Fibroblast of skin of left biceps (primary cell): ENCODE data around the gene SEMA5A.
A peak's percentile ranks its signal among the peaks of the same experiment; 100 is the strongest.

Experiments used
- DNase-seq, 2 experiments: peaks; one replicate each; pipeline ENCODE4 v3.0.0-alpha.2; 2013; ENCODE audit warnings: low read depth in 2 of 2

Gene SEMA5A

DNA sequence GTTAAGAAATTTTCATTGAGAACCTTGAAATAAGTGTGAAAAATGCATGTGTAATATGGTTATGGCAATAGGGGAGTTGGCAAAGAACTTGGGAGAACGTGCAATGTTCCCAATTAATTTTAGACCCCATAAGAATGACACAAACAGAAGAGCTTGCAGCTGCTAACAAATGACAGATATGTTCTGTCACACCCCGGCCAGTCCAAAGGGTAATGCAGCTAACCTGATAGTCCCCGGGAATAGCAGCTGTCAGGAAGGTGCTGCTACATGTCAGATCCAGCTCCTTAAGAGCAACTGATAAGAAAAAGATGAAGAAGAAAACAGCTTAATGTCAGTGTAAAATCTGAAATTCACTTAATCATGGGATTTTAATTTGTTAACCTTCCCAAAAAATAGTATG, 30.4 kb downstream of the SEMA5A start:
- DNase-seq: no peak

DNA sequence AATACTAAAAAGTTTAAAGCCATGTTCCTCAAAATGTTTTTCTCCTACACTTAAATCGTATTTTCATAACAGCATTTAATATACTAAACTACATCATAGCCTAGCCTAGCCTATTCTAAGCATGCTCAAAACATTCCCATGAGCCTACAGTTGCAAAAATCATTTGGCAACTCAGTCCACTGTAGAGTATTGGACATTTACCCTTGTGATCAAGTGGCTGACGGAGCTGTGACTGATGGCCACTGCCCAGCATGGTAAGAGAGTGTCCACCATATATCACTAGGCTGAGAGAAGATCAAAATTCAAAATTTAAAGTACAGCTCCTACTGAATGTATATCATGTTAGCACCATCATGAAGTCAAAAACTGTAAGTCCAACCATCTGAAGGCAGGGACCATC, 30.9 kb downstream of the SEMA5A start:
- DNase-seq: no peak

DNA sequence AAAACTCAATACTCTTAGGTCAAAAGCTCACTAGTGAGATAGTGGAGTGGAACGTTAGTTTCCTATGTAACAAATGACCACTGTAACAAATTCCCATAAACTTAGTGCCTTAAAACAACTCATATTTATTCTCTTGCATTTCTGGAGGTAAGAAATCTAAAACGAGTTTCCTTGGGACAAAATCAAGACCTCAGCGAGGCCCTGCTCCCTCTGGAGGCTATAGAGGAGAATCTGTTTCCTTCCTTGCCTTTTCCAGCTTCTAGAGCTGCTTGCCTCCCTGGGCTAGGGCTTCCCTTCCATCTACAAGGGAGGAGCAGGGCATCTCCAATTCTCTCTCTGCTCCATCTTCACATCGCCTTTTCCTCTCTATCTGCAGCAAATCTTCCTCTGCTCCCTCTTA, 32.0 kb downstream of the SEMA5A start:
- DNase-seq: no peak

DNA sequence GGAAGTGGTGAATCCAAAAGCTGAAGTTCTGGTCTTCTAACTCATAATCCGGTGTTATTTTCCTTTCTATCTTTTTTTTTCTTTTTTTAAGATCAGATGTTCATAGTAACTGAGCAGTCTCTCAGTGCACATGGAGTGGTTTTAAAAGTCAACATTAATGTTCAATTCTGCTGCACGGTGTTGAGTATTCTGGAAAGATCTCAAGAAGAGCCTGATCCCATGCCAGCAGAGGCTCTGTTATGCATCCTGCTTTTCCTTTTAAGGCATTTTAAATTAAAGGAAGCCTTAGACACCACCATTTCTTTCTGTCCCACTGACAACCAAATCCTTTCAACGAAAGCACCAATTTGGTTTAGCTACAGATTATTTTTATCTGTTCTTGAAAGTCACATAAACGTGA, 33.4 kb downstream of the SEMA5A start:
- no peak for DNase-seq

DNA sequence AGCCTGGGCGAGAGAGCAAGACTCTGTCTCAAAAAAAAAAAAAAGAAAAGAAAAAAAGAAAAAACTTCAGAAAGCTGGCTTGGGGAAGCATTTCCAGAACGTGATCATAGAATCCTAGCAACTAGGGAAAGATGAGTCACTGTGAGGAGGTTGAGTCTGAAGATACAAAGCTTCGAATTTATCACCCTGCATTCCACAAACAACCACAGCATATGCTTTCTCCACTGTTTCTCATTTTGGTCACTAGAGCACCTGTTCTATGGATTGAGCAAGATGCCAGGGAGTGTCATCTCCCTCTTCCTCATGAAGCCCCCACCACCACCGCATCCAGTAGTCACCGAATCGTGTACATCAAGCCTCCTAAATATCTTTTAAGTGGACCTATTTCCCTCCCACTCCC, 37.9 kb downstream of the SEMA5A start:
- peak in 1 of 2 experiments; percentile 34 for DNase-seq

DNA sequence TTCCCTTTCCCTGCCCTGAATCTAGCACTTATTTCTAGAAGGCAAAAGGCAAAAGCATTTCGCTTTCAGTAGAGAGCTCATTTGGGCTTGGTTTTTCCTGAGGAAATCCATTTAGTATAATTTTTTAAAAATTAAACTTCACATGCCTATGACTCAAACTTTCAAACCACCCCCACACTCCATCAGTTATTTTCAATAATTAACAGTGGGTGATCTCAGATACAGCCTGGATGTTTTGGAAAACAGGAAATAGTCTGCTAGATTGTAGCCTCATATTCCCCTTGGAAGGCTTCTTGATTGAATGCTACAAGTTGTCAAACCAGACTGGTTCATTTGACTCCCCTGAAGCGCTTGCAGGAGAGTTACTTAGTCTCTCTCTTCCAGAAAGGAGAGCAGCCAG, 40.6 kb downstream of the SEMA5A start:
- no peak for DNase-seq

DNA sequence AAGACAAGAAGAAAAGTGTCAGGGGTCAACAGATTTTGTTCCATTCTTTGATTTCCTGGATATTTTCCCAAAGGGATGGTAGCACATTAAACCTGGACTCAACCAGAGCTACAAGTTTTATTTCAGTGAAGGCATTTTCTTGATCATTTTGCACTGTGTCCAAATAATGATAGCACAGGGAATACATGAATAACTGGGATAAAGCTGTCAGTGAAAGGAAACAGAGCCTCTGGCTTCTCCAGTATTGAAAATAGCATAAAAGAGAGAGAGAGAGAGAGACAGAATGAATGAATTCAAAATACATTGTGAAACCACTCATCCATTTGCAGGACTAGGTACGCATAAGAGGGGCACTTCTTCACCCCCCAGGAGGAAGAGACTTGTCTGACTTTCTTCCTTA, 43.0 kb downstream of the SEMA5A start:
- DNase-seq: no peak

DNA sequence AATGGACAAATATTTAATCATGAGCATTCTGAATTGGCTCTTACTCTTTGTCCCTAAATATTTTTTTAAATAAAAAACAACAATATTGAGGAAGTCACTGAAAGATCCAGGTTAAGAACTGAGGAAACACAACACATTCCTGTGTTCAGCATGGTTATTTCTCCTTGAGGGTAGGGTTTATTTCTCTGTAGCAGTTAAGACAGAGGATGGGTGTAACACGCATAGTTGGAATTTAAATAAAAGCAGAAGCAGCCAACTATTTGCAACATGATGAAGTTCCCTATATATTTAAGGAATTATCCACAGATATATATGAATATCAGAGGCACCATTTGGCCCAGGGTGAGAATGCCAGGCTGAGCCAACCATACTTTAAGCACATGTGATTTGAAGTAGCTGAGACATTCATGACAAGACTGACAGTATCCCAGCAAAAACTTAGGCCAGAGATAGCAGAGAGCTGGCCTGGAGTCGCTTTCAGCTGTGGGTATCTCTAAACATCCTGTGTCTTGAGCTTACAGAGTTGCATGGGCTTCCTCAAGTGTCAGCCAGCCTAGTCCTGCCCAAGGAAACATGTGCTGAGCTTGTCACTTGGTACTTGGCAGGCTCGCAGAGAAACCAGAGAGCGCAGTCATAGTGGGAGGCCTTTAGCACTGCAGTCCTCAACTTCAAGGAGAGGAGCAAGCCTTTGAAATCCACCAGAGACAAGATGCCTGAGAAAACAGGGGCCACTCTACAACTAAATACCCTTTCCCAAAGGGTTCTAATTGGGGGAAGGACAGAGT, 43.6 kb downstream of the SEMA5A start:
- no peak for DNase-seq

DNA sequence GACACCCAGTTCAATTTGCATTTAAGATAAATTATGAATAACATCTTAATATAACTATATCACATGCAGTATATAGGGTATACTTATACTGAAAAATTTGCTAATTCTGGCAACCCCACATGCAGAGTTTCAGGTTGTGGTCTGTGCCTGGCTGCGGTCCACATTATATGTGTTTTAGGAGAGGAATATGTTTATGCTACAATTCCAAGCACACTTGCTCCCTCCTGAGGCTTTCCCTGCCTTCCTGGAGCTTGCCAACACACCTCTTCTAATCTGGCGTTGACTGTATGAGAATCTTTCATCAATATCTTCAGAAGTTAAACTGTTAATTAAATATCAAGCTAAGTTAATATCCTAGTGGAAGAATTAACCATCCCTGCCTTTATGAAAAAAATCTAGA, 45.2 kb downstream of the SEMA5A start:
- no peak for DNase-seq

DNA sequence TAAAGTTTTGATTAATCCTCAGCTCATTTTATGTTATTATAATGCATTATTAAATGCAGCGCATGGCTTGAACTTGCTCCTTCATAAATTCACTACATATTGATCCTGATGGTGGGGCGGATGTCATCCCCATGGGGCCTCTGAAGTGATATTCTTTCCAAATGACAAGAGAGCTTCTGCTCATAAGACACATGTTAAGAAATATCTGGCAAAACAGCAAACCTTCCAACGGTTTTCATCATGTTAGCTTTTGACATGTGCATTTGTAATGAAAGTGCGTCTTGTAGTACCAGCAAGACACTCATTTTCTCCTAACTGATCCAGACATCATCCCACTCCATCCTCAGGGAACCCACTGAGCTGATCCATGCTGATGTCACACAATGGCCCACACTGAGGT, 45.7 kb downstream of the SEMA5A start:
- no peak for DNase-seq

DNA sequence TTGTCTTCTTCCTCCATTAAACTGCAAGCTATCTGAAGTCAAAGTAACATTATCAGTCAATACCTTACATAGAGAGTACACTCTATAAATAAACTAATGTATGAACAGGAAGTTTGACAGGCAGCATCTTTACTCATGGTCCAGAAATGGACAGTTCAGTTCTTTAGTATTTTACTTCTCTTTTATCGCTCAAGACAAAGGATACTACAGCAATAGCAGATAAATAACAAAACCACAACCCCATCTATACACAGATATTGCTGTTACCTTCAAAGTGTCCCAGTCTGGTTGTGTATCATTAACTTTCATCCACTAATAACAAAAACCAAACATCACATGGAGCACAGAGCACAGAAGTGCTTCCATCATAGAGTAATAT, 46.4 kb downstream of the SEMA5A start:
- DNase-seq: no peak

DNA sequence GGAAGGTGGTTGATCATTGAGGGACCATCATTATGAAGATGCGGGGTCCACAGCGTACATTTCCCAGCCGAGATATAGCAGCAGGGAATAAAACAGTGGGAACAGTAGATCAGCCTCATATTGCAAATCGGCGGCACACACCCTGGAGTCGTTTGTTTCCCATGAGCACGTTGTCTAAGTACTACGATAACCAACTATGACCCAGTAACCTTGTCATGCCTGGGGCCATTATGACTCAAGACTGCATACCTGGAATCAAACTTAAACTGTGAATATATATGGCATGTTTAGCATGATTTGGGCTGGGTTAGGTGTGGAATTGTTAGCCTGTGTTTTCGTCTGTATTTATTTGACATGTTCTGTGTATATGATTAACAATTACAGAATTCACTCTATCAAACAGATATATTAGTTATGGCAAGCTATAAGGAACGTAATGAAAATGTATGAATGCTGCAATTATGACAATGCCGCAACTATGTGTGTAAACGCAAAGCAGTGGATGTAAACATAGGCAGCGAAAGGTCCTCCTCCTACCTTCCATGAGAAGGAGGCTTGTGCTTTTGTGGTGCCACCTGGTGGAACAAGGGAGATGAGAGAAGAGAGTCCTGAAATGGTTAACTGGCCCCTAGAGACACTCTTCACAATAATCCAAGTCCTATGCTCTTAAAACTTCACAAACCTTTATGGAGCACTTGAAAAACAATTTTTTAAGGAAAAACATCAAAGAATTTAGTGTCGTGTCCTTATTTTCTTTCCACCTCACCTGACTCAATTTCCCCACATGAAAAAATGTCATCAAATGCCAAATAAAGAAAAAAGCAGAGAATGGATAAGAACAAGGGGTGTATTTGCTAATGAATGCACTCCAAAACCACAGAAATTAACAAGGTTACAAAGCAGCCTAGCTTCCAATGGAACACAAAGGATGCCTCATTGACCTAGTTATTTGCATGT, 47.1 kb downstream of the SEMA5A start:
- DNase-seq: no peak

DNA sequence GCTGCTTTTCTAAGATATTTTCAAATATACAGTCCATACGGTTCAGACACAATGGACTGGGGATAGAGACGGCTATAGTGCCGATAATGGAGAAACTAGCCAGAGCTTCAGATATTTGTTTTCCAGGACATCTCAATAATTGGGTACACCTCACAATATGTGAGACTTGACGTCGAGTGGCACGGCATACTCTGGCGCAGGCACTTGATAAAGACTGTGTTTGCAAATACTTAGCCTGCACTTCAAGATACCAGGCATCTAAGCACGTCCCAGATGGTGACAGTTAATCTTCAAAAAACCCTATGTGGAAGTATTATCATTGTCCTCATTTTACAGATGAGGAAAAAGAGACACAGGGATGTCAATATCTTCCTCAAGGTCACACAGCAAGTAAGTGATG, 48.5 kb downstream of the SEMA5A start:
- DNase-seq: no peak

DNA sequence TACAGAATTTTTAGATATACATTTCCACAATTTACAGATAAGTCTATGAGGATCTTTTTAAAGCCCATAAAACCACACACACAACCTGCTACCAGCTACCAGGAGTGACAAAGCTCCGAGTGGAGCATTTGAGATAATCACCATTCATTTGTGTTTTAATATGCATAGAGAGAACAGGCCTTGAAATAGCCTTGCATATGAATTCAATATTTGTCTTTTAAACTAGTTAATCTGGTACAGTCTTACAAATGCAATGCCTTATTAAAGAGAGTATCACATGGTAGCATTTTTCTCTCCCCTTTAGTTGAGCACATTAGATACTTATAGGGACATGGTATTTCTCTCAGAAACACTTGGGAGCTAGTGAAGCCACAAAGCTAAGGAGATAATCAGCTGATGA, 49.1 kb downstream of the SEMA5A start:
- DNase-seq: no peak

DNA sequence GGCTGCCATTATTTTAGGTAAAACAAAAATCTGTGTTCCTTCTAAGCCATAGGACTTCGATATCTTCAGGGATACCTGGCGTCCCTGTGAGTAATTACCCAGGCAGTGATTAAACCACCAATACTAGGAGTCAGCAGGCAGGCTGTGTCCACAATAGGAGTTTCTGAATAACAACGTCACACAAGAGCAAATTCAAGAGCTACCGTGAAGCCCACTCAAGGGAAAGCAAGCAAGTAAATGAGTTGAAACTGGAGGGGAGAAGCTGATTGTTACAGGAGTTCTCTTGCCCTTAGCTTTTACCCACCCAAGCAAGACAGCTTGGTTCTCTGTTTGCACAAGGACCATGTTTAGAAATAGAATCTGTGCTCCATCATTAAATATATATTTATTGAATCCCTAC, 50.8 kb downstream of the SEMA5A start:
- DNase-seq: no peak

DNA sequence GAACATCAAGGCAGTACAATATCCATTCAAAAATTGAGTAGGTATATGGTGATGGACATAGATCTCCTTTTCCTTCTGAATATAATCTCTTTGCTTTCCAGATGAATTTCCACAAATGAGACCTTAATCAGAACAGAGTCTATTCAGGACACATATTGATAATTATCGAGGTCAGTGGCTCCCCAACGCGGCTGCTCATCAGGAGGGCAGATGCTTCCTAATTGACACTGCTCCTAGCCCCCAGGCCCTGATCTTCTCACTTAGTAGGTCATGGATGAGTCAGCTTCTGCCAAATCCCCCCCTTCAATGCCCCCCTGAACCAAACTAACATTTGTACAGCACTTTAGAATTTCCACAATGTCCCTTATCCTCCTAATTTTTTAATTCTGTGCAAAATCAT, 51.6 kb downstream of the SEMA5A start:
- DNase-seq: no peak

DNA sequence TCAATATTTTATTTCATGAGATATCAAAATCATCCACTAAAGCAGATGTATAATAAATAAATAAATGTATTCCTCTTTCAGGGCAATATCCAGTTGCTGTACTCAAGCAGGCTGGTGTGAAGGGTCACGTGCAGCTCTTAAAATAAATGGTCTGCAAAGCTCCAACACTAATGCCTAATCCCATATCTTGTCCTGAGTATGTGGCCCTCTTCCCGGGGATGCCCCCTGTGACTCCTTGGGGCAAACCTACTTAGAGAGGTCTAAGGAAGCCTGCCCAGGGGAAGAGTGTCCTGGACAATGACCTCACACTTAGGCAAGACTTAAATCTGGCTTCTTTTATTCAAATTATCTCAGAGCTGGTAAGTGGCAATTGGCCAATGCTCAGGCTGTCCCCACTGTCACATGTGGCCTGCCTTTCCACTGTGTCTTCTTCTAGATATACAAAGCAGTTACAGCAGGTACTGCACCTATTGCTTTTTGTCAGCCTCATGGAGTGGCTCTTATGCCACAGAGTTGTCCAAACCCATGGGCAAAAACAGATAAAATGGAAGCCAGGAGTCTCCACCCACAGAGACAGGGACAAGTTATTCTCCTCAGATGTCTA, 55.3 kb downstream of the SEMA5A start:
- no peak for DNase-seq

DNA sequence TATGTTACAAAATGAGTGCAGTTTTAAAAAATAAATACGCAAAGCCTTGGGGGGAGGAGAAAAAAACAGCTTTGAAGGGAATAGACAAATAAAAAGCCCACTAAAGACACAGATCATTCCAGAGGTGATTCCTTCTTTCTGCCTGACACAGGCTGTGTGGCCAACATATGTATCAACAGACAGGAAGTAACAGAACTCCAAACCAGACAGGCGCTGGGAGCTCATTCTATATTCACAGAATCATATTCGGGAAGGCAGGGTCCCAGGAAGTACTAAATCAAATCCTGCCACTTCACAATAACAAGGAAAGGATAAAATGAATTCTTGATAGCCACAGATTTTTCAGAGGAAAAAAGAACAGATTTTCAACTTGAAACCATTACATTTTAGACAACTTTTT, 62.1 kb downstream of the SEMA5A start:
- DNase-seq: no peak

DNA sequence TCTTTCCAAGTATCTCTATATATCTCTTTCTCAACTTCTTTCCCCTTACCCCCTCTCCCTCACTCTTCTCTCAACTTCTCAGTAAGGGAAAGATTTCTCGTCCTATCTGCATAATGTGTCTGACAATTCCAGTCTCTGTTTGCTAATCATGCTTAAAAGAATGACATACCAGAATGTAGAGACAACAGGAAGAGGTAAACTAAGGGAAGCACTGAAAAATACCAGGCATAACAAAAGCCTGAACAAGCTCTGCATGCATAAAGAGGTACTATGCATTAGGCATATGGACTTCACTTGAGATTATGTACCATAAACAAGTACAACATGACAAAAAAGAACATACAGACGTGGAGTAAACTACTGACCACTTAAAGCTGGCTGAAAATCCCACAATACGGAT, 62.6 kb downstream of the SEMA5A start:
- peak in 1 of 2 experiments; percentile 26 for DNase-seq

DNA sequence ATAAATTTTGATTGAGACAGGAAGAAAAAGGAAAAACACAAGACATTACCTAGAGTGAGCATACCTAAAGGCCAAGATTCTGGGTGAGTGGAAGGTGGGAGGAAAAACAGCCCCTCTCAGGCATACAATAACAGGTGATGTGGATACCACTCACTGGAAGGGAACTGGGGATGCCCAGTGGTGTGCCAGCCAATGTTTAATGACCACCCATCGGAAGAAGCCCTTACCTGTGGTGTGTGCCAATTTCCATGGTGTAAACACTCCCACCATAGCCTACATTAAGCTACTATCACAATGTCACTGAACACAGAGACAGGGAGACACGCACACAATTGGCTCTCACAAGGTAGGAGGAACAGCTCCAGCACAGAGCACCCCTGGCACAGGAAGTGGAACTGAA, 63.5 kb downstream of the SEMA5A start:
- no peak for DNase-seq

DNA sequence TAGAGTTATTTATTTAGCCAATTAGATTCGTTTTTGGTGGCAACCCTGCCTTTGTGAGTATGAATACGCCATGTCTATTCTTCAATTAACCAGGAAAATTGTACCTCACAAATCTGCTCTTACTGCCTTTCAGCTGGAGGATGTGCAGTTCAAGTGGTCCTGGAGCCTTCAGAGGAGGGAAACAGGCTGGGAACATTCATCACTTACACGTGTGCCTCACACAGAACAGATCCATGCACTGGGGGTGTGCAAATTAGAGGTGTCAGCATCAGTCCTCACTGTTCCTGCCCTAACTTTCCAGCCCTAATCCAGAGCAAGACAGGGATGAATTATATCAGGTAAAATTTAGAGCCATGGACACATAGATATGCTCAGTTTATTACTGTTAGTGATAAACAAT, 65.4 kb downstream of the SEMA5A start:
- no peak for DNase-seq

DNA sequence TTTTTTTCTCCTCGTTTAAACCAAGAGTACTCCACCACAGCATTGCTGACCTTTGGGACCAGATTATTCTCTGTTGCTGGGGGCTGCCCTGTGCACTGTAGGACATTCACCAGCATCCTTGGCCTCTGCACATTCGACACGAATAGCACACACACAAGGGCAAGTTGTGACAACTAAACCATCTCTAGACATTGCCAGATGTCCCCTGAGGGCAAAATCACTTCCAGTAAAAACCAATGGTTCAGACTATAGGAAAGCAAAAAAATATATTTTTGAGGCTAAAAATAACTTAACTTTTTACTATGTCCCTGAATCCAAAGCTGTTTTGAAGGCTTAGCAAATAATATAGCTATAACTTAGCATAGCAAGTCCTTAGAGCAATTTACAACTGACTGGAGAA, 65.9 kb downstream of the SEMA5A start:
- no peak for DNase-seq

DNA sequence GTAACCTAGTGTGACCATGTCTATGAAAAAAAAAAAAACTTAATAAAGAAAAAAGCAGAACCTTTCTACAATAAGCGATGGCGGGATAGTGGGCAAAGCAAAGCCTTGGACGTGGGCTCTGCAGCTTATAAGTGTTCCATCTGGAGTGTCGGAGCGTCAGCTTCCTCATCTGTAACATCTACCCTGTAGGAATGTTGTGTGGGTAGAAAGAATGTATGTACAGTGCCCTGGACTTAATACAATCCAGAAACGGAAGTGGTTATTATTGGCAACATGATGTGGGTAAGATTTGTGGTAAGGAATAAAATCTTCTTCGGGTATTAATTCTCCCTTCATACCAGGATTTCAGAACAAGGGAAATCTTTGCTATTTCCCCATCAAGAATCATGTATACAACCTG, 66.5 kb downstream of the SEMA5A start:
- DNase-seq: peak; percentile 78 to 80
